ENCODE measurements around the gene TPM2. TPM values are rescaled to one million over a fixed set of nuclear protein-coding genes. Genes with fewer than 3 reads are reported as not detected.

TPM2 gene
- total RNA-seq, 3 donors from 2014 or later (not counting 1 experiment from before 2014, with no cell fraction given), result 20.9 to 23.8 (median 22.9) TPM

GRCh38 chr9:35712762-35713400, 23.2 kb upstream of the TPM2 start:
- no peak overlapping the region for H3K27ac ChIP-seq (ENCODE audit: low read length)
- no peaks in the 10 kb centered on the region for H3K4me1 ChIP-seq (ENCODE audit: control insufficient read depth, insufficient read depth, low read length)
- Mint-ChIP-seq H3K27me3 (ENCODE audit: low read depth in 2 of 2) (no peaks in the 10 kb centered on the region), H3K4me1 (peaks cover 0 to 11% of the 10 kb centered on the region in 2 donors), H3K36me3 (peaks cover 26% of the 10 kb centered on the region), H3K27ac (peak overlapping the region; percentile 31 to 75), H3K9me3 (no peaks in the 10 kb centered on the region), H3K4me3 (no peak overlapping the region)
- WGBS (ENCODE audit: insufficient coverage), result 96% methylated on average over 11 of the region's 11 CpGs
- intact Hi-C loops (cut with micrococcal nuclease), result no loop called here
- no peaks in the 10 kb centered on the region for H3K9me3 ChIP-seq (ENCODE audit: control insufficient read depth, insufficient read depth, low read length)
- H3K36me3 ChIP-seq (ENCODE audit: control insufficient read depth, insufficient read depth, low read length), result peaks cover 91% of the 10 kb centered on the region
- no peak overlapping the region for H3K4me3 ChIP-seq (ENCODE audit: low read length)
- TF ChIP-seq CTCF (IDR thresholded peaks at IDR 0.05), result no peak
- no peak for DNase-seq
- no peak for ATAC-seq
- H3K27me3 ChIP-seq (ENCODE audit: control insufficient read depth, insufficient read depth, low read length), result no peaks in the 10 kb centered on the region

- Mint-ChIP-seq H3K4me1 (peaks cover 10 to 22% of the 10 kb centered on the region in 2 donors), H3K27ac (no peak overlapping the region), H3K36me3 (peaks cover 32% of the 10 kb centered on the region), H3K27me3 (ENCODE audit: low read depth in 2 of 2) (no peaks in the 10 kb centered on the region), H3K4me3 (no peak overlapping the region), H3K9me3 (no peaks in the 10 kb centered on the region)
- WGBS (ENCODE audit: insufficient coverage), result 95% methylated on average over 21 of the region's 21 CpGs
- DNase-seq (no peak), ATAC-seq (no peak)
- TF ChIP-seq CTCF (IDR thresholded peaks at IDR 0.05), result no peak
- Histone ChIP-seq H3K27ac (ENCODE audit: low read length) (no peak overlapping the region), H3K4me1 (ENCODE audit: control insufficient read depth, insufficient read depth, low read length) (no peaks in the 10 kb centered on the region), H3K36me3 (ENCODE audit: control insufficient read depth, insufficient read depth, low read length) (peaks cover 91% of the 10 kb centered on the region), H3K27me3 (ENCODE audit: control insufficient read depth, insufficient read depth, low read length) (no peaks in the 10 kb centered on the region), H3K9me3 (ENCODE audit: control insufficient read depth, insufficient read depth, low read length) (no peaks in the 10 kb centered on the region), H3K4me3 (ENCODE audit: low read length) (no peak overlapping the region)
- intact Hi-C loops (cut with micrococcal nuclease), result no loop called here
These were observed 22.0 kb upstream of the TPM2 start for GRCh38 chr9:35711501-35712428.

- WGBS (ENCODE audit: insufficient coverage), result 95% methylated on average over 5 of the region's 7 CpGs
- no peak overlapping the region for H3K4me3 Mint-ChIP-seq
- no peak overlapping the region for H3K4me3 ChIP-seq (ENCODE audit: low read length)
- H3K27me3 Mint-ChIP-seq (ENCODE audit: low read depth in 2 of 2), result no peaks in the 10 kb centered on the region
- no peak for DNase-seq
- peak overlapping the region; percentile 23 to 51 for H3K27ac Mint-ChIP-seq
- H3K36me3 ChIP-seq (ENCODE audit: control insufficient read depth, insufficient read depth, low read length), result peaks cover 91% of the 10 kb centered on the region
- intact Hi-C loops (cut with micrococcal nuclease), result no loop called here
- no peak for ATAC-seq
- peaks cover 27% of the 10 kb centered on the region for H3K36me3 Mint-ChIP-seq
- no peaks in the 10 kb centered on the region for H3K9me3 ChIP-seq (ENCODE audit: control insufficient read depth, insufficient read depth, low read length)
- H3K4me1 Mint-ChIP-seq, result peaks cover 13 to 21% of the 10 kb centered on the region in 2 donors
- H3K9me3 Mint-ChIP-seq, result no peaks in the 10 kb centered on the region
- TF ChIP-seq CTCF (IDR thresholded peaks at IDR 0.05), result no peak
- H3K27ac ChIP-seq (ENCODE audit: low read length), result no peak overlapping the region
- H3K4me1 ChIP-seq (ENCODE audit: control insufficient read depth, insufficient read depth, low read length), result no peaks in the 10 kb centered on the region
- no peaks in the 10 kb centered on the region for H3K27me3 ChIP-seq (ENCODE audit: control insufficient read depth, insufficient read depth, low read length)
These were observed 21.2 kb upstream of the TPM2 start for GRCh38 chr9:35710818-35711500.

Measured in natural killer cell (primary cell).